Measurements from ENCODE around the gene EIF3D.

Gene EIF3D

DNA sequence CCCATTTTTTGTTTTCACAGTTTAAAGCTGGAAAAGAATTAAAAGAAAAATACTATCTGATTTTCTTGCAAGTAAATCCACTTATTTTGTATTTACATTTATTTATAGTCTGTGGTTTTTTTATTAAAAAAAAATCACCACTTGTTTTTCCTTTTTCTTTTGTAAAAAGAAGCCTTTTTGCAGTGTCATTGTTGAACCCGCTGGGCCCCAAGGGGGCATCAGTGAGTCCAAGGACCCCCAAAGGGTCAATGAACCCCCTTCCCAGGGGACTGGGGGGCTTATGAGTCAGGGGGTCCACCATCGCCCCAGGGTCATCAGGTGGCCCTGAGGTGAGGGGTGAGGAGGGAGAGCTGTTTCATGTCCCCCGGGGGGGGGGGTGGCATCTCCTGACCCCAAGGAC, 34.0 kb upstream of the EIF3D start:
- no peak for TF ChIP-seq ZNF274 (IDR thresholded peaks at IDR 0.05; ENCODE audit: low read depth, low read length)

DNA sequence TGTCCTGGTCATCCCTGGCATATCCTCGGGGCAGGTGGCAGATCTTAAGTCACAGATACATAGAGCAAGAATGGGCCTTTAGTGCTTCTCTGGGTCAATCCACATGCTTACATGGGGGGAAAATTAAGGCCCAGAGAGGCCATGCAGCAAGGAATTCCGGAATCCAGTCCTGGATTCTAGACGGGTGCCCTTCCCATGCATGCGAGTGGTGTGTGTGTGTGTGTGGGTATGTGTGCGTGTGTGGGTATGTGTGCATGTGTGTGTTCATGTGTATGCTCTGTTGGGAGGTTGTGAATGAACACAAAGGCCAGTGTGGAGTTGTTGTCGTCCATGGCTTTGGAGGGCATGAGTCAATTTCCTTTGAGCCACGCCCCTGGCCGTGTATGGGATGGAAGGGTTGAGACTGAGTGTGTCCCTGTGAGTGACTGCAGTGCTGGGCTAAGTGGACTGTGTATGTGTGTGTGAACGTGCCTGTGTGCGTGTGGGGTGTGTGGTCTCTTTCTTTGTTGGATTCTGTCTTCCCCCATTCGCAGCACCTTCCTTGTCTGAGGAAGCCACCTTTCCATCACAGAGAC, 33.4 kb upstream of the EIF3D start:
- no peak for TF ChIP-seq ZNF274 (IDR thresholded peaks at IDR 0.05; ENCODE audit: low read depth, low read length)
- H3K4me3 ChIP-seq (ENCODE audit: low read length): no peak overlapping the region

More for the DNA sequence above, 34.0 kb upstream of the EIF3D start:
- no peak overlapping the region for H3K4me3 ChIP-seq (ENCODE audit: low read length)

DNA sequence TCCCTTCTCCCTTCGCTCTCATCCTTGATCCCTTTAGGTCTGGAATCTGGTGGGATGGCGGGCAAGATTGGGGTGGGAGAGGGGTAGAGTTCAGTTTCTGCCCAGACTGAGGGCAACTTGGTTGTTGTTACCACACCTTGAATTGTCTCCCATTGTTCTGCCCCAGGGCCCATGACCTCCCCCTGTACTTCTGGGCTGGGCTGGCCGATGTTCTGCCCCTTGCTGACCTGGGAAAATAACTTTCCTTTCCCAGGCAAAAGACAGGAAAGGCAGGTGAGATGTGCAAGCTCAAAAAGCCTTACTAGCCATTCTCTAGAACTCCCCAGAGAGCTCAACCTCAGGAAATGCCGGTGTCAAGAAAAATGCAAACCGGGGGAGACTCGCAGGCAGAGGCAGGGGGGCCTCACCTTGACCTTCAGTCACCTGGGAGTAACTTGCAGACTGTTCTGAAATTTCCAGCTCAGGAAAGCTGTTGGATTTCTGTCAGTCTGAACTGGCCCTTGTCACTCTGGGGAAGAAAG, 32.4 kb upstream of the EIF3D start:
- no peak for TF ChIP-seq ZNF274 (IDR thresholded peaks at IDR 0.05; ENCODE audit: low read depth, low read length)

DNA sequence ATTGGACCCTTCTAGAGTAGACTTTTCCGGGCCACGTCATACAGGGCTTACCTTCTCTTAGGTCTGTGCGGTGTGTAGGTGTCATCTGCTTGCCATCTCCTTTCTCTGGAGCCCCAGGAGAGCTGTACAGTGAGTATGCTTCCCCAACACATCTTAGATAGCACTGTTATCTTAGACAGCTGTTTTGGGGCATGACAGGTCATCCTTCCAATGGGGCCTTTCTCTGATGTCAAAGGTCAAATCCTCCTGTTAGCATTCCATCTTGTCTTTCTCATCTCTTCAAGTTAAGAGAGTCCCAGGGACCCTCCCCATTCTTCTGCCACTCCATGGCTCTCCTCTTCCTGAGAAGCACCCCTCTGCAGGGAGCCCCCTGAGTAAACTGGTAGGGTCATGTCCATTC, 31.0 kb upstream of the EIF3D start:
- no peak overlapping the region for H3K4me3 ChIP-seq (ENCODE audit: low read length)
- TF ChIP-seq ZNF274 (IDR thresholded peaks at IDR 0.05; ENCODE audit: low read depth, low read length): no peak

More for the DNA sequence above, 32.4 kb upstream of the EIF3D start:
- H3K4me3 ChIP-seq (ENCODE audit: low read length): no peak overlapping the region

DNA sequence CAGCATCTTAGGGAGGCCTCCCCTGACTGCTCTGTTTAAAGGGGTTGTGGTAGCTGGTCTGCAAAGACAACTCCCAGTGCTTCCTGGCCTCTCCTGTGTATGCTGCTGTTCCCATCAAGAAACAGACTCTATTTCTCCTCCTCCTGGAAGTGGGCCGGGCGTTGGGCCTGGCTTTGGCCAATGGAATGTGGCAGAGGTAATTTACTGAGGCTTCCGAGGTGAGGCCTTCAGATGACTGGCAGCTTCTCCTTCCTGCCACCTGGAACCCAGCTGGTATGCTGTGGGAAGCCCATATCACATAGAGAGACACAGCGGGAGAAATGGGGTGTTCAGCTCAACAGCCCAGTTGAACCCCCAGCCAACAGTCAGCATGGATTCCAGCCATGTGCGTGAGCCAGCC, 25.1 kb upstream of the EIF3D start:
- H3K4me3 ChIP-seq (ENCODE audit: low read length): no peak overlapping the region
- TF ChIP-seq ZNF274 (IDR thresholded peaks at IDR 0.05; ENCODE audit: low read depth, low read length): no peak

DNA sequence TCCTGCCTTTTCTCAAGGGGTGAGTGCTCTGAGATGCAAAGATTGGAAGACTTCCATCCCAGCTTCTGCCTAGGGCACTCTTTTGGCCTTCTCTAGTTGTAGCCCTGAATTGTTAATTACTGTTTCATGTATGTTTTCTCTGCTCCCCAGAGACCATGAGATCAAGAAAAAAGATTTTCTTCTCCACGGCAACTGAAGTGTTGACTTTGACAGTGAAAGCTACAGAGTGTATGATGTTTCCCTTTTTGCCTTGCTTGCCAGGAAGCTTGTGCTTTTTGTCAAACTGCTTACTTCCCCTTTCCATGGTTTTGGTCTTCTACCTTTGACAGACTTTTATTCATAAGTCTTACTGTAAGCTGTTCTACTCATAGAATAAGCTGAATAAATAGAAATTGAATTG, 23.3 kb upstream of the EIF3D start:
- no peak for TF ChIP-seq ZNF274 (IDR thresholded peaks at IDR 0.05; ENCODE audit: low read depth, low read length)
- H3K4me3 ChIP-seq (ENCODE audit: low read length): no peak overlapping the region

DNA sequence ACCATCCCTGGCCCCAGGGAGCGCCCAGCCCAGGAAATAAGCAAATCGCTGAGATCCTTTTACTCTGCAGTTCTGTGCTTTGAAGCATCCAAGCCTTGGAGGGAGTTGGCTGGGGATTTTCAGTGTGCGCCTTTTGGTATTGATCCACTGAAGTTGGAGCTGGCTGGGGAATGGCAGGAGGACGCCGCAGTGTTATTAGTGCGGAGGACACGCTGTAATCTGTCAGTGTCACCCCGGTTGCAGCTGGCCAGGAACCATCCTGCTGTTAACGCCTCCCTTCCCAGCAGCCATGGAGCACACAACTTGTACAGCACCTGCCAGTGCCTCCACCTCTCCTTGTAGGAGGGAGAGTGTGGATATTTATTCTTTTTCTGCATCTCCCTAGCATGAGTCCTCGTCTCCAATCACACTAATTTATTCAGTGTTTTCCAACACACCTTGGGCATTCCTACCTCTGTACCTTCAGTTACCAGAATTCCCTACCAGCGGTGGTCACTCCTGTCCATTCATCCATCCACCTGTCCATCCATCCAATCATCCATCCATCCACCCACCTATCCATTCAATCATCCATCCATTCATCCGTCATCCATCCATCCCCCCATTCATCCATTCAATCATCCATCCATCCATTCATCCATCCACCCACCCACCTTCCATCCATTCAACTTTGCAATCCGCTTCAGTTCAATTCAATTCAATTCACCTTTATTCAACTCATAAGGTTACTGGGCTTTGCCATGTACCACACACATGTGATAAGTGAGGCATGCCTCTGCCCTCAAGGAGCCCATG, 21.9 kb upstream of the EIF3D start:
- no peak for TF ChIP-seq ZNF274 (IDR thresholded peaks at IDR 0.05; ENCODE audit: low read depth, low read length)
- no peak overlapping the region for H3K4me3 ChIP-seq (ENCODE audit: low read length)

DNA sequence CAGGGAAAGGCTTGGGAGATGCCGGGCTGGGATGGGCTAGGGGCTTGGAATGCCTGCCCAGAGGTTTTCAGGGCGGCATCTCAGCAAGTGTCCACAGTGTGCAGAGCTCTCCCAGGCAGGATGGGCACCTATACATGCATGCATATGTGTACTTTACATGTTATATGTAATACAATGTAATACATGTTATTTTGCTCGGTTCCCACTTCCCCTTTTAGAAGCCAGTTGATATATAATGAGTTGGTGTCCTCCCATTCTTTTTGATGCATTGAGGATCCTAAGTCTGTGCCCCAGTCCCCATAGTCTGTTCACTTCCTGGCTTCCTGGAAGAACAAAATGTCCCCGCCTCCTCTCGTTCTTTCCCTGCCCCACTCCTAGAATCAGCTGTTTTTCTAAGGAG, 20.1 kb upstream of the EIF3D start:
- no peak for TF ChIP-seq ZNF274 (IDR thresholded peaks at IDR 0.05; ENCODE audit: low read depth, low read length)
- H3K4me3 ChIP-seq (ENCODE audit: low read length): no peak overlapping the region

DNA sequence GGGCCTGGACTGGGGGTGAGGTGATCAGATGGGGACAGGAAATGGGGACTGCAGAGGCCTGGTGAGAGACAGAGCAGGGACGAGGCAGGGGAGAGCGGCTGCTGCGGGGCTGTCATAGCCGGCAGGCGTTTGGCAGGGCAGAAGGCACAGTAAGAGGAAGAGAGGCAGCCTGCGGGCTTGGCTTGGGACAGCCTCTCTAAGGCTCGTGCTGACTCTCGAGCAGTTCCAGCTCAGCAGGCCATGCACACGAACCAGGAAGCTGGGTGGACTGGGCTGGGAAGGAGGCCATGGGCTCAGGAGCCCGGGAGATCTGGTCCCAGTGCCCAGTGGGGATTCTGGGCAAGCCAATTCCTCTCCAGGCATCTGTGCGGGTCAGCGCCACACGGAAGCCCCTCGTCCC, 19.6 kb upstream of the EIF3D start:
- no peak for TF ChIP-seq ZNF274 (IDR thresholded peaks at IDR 0.05; ENCODE audit: low read depth, low read length)
- H3K4me3 ChIP-seq (ENCODE audit: low read length): no peak overlapping the region

DNA sequence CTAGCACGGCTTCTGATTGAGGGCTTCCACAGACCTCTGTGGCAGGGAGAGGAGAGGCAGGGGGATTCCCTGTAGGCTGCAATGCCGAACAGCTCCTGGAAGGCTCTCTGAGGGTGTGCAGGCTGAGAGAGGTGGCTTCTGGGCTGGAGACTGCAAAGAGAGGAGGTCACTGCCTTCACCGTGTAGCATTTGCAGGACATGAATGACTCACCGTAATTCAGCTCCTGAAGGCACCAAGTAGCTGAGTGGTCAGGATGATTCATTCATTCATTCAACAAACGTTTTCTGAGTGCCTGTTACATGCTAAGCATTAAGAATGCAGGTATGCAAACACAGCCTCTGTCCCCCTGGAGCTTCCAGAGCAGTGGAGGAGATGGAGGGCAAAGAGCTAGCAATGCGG, 18.0 kb upstream of the EIF3D start:
- H3K4me3 ChIP-seq (ENCODE audit: low read length): no peak overlapping the region
- TF ChIP-seq ZNF274 (IDR thresholded peaks at IDR 0.05; ENCODE audit: low read depth, low read length): no peak

DNA sequence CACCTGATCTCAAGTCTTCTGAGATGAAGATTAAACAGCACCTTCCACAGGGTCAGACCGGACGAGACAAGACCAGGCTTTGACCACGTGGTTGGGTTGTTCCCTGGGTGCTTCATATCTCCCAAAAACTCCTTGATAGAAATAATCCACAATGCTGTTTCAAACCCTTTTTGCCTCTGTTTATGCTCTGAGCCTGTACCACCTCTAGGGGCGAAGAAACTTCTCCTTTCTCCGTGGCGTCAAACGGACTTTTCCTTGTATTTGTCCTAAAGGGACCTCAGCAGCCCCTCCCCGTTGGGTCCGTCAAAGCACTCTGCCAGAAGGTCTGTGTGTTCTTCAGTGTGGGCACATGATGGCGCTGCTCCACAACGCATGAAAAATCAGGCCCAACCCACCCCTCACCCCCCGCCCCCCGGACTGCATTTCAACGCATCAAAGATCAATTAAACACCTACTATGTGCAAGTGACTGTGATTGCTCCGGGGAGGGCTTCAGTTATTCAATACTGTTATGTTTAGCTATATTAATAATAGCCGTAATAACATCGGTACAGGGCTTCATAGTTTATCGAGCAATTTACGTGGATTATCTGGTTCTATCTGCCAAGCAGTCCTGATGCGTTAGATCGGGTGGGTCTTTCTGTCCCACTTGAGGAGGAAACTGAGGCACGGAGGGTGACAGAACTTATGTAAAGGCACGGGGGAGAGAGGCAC, 17.3 kb upstream of the EIF3D start:
- TF ChIP-seq ZNF274 (IDR thresholded peaks at IDR 0.05; ENCODE audit: low read depth, low read length): no peak
- no peak overlapping the region for H3K4me3 ChIP-seq (ENCODE audit: low read length)

DNA sequence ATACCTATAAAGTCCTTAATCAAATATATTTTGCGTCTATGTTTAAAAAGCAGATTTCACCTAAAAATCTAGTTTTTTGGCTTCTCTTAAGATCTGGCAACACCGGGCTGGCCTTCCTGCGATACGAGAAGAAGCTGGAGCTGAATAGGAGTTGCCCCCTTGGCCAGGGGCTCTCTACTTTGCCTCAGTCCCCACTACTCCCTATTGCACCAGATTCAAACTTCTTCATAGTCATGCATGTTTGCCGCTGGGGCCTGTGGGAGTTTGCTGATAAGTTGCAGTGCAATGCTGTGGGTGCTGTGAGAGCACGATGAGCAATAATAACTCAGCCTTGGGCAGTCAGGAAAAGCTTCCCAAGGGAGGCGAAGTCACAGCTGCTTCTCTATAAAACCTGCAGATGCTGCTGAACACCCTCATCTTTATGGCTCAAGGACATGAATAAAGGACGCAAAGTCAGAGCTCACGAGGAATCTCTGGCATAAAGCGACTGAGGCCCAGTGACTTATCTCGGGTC, 15.2 kb upstream of the EIF3D start:
- TF ChIP-seq ZNF274 (IDR thresholded peaks at IDR 0.05; ENCODE audit: low read depth, low read length): no peak
- H3K4me3 ChIP-seq (ENCODE audit: low read length): no peak overlapping the region

DNA sequence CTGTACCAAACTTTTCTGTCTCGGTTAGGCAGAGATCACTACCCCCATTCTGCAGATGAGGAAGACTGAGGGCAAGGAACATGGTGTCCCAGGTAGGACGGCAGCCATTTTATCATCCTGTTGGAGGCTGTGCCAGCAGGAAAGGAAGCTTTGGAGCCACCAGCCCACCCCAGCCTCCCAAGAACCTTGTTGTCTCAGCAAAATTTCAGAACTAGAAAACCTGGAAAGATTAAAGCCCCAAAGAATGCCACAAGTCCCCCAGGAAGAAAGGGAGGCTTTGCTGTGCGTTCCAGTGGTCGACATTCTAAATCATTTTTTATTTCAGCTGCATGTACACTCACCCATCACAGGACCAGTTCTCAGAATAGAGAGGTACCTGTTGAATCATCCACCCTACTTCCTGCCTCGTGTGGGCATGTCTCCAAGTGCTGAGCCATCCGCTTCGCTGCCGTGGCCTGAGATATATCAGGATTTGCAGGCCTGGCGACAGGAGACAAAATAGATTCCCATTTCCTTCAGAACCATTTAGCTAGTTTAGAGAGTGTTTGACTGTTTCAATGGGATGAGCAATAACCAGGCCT, 13.0 kb upstream of the EIF3D start:
- no peak for TF ChIP-seq ZNF274 (IDR thresholded peaks at IDR 0.05; ENCODE audit: low read depth, low read length)
- no peak overlapping the region for H3K4me3 ChIP-seq (ENCODE audit: low read length)

All from GM08714 (cell line).